GM21723 (cell line): ENCODE data around the gene PCGF6.
A peak's percentile ranks its signal among the peaks of the same experiment; 100 is the strongest.
"Not testable (repeated sequence)": the region's sequence is repeated elsewhere in the genome, so short reads cannot be mapped to it uniquely, and the experiment has no call there.

Source experiments
- ATAC-seq: cut with Tn5 transposase; IDR thresholded peaks from one replicate; pipeline ENCODE4 v1.9.1; 2021; ENCODE audit warnings: mild to moderate bottlenecking, moderate library complexity; ENCODE audit not compliant: unreplicated experiment

Gene PCGF6

GRCh38 chr10:103350517-103351260 is at the start of gene PCGF6:
TSS of gene PCGF6 (minus strand) at chr10:103351140. CDS start at chr10:103351066, 74 bp downstream.
- peak; percentile 78 for ATAC-seq

- no peak for ATAC-seq
These were observed 46.4 kb upstream of the PCGF6 start for GRCh38 chr10:103397191-103397825.

- ATAC-seq: no peak
These were observed 45.8 kb upstream of the PCGF6 start for GRCh38 chr10:103396789-103397087.

- ATAC-seq: peak; percentile 99
These were observed 45.3 kb upstream of the PCGF6 start, which contains the start of the genes ATP5MK and PDCD11 for GRCh38 chr10:103396067-103396788. TSS of gene ATP5MK (minus strand) at chr10:103396475. CDS start at chr10:103392457, 4,018 bp downstream. TSS of gene PDCD11 (plus strand) at chr10:103396626. CDS start at chr10:103398427, 1,801 bp downstream.

- no peak for ATAC-seq
These were observed 44.8 kb upstream of the PCGF6 start for GRCh38 chr10:103395754-103396066.

- ATAC-seq: no peak
These were observed 43.2 kb upstream of the PCGF6 start for GRCh38 chr10:103394180-103394579.

- no peak for ATAC-seq
These were observed 31.8 kb upstream of the PCGF6 start for GRCh38 chr10:103382769-103383168.

GRCh38 chr10:103374263-103374662 is 23.3 kb upstream of the PCGF6 start:
- no peak for ATAC-seq

GRCh38 chr10:103373544-103373943 is 22.6 kb upstream of the PCGF6 start:
- ATAC-seq: no peak

- ATAC-seq: peak; percentile 64
These were observed 17.0 kb upstream of the PCGF6 start, which contains the start of gene TAF5 for GRCh38 chr10:103367782-103368518. TSS of gene TAF5 (plus strand) at chr10:103367976. CDS start at chr10:103367990, 14 bp downstream.

- ATAC-seq: no peak
These were observed 16.4 kb upstream of the PCGF6 start for GRCh38 chr10:103367379-103367781.

GRCh38 chr10:103360791-103361190 is 9.9 kb upstream of the PCGF6 start:
- not testable (repeated sequence) for ATAC-seq

- not testable (repeated sequence) for ATAC-seq
These were observed 8.6 kb upstream of the PCGF6 start for GRCh38 chr10:103359493-103359892.

GRCh38 chr10:103355906-103356599 is 5.1 kb upstream of the PCGF6 start:
- ATAC-seq: no peak

- not testable (repeated sequence) for ATAC-seq
These were observed 3.6 kb upstream of the PCGF6 start for GRCh38 chr10:103354567-103354966.

- no peak for ATAC-seq
These were observed 2.3 kb upstream of the PCGF6 start for GRCh38 chr10:103353281-103353680.

GRCh38 chr10:103350175-103350516 is 794 bp downstream of the PCGF6 start:
- no peak for ATAC-seq

GRCh38 chr10:103336370-103336769 is 14.6 kb downstream of the PCGF6 start:
- no peak for ATAC-seq

GRCh38 chr10:103334567-103334966 is 16.4 kb downstream of the PCGF6 start:
- ATAC-seq: no peak

GRCh38 chr10:103333934-103334520 is 16.9 kb downstream of the PCGF6 start:
- ATAC-seq: no peak
